ENCODE results near the gene KCNA10.

DNA sequence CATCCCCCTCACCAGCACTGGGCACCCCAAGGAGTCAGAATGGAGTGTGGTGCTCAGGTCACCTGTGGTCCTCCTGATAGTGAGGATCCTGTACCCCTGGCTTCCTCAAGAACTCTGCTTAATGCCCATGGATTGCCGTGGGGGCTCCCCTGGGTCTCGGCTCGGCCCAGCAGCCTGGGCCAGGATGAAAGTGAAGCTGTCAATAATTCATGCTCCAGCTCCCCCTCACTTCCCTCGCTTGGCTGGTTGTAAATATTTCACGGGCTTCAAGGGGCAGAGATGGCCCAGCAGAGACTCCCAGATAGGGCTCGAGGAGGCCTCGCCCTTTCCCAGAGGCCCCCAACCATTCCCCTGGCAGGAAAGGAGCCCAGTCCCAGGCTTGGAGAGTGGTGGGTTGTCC is 42.6 kb upstream of the KCNA10 start:
- TF ChIP-seq MAX (IDR thresholded peaks at IDR 0.05; ENCODE audit: insufficient read depth, insufficient read length), result no peak
- no peak for TF ChIP-seq CTCF (IDR thresholded peaks at IDR 0.05; ENCODE audit: extremely low read depth in 1 of 2, insufficient read depth in 1 of 2, low read depth in 1 of 2, low read length in 2 of 2)
- no peak for TF ChIP-seq POLR2AphosphoS5 (IDR thresholded peaks at IDR 0.05; ENCODE audit: insufficient read depth, low read depth, low read length)
